Activated CD4-positive, alpha-beta T cell treated with anti-CD3 and anti-CD28 coated beads, Interleukin-2, amount 10 ng/mL, durations not matched to agents 7 days and 5 days (primary cell): ENCODE results near the gene ZDHHC23. TPM values are rescaled to one million over a fixed set of nuclear protein-coding genes. Genes with fewer than 3 reads are reported as not detected.

Experiments
- CTCF ChIA-PET: fragments of 350-600 bp; sonication (Branson Sonifier 250); formaldehyde crosslinking; loops from one replicate; lab custom pipeline; 2021; ENCODE audit warnings: antibody characterized with exemption; lab: Charles Lee
- POLR2A ChIA-PET: fragments of 350-600 bp; sonication (Branson Sonifier 250); formaldehyde crosslinking; loops from one replicate; lab custom pipeline; 2021; ENCODE audit warnings: antibody characterized with exemption; lab: Charles Lee
- DNase-seq: peaks from one replicate; pipeline ENCODE4 v3.0.0-alpha.2; 2020
- H3K27ac Mint-ChIP-seq: one replicate; pipeline ENCODE4 v1.8.0; 2021; ENCODE audit warnings: mild to moderate bottlenecking, moderate library complexity, mixed read lengths
- H3K27me3 Mint-ChIP-seq: one replicate; pipeline ENCODE4 v1.8.0; 2021; ENCODE audit warnings: mixed read lengths
- H3K36me3 Mint-ChIP-seq: one replicate; pipeline ENCODE4 v1.8.0; 2021; ENCODE audit warnings: low read depth, mixed read lengths
- H3K4me1 Mint-ChIP-seq: one replicate; pipeline ENCODE4 v1.8.0; 2021; ENCODE audit warnings: mixed read lengths
- H3K4me3 Mint-ChIP-seq: one replicate; pipeline ENCODE4 v1.8.0; 2021; ENCODE audit warnings: mild to moderate bottlenecking, moderate library complexity, mixed read lengths
- H3K9me3 Mint-ChIP-seq: one replicate; pipeline ENCODE4 v1.8.0; 2021; ENCODE audit warnings: mixed read lengths
- total RNA-seq, 2 experiments: library from RNA; stranded (reverse); gene quantifications; one replicate each; pipeline ENCODE4 v1.2.3, GENCODE V29; 2021

Gene ZDHHC23, protein sequence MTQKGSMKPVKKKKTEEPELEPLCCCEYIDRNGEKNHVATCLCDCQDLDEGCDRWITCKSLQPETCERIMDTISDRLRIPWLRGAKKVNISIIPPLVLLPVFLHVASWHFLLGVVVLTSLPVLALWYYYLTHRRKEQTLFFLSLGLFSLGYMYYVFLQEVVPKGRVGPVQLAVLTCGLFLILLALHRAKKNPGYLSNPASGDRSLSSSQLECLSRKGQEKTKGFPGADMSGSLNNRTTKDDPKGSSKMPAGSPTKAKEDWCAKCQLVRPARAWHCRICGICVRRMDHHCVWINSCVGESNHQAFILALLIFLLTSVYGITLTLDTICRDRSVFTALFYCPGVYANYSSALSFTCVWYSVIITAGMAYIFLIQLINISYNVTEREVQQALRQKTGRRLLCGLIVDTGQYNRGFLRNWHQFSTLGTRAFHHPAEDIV
- 1 to 10 TPM; 2.8 to 3.3 TPM for total RNA-seq

DNA sequence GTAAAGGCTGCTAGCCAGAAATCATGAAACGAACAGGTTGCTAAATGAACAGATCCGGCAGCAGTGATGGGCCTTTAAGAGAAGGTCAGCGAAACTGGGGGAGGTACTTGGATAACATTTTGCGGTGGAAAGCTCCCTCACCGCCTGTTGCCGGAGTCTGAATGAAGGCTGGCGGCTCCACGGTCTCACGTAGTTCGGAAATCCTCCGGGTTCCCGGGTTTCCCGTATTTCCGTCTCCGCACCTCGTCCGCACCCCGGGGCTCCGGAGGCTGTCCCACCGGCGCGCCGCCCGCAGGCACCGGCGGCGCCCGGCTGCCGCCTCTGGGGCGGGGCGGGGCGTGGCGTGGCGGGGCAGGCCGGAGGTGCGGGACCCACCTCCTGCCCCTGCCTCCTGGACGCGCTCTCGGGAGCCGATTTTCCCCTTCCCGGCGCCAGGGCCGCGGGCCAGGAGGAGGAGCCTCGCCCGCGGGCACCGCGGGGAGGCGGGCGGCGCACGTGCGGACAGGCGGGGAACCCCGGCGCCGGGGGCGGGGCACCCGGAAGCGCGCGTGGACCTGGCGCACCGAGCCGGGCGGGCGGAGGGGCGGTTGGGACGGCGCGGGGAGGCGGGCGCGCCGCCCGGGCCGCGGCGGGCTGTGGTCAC, at the start of gene ZDHHC23:
TSS of gene ZDHHC23 (plus strand) at position 642 of the 643 bp plus-strand sequence. CDS start 790 bp downstream, outside the sequence.
- Mint-ChIP-seq H3K27ac (peak within 1 kb of the TSS; percentile 26), H3K36me3 (no peaks in the 10 kb centered on the region), H3K4me1 (peaks cover 14% of the 10 kb centered on the region), H3K27me3 (peaks cover 46% of the 10 kb centered on the region), H3K4me3 (peak within 1 kb of the TSS; percentile 78), H3K9me3 (no peaks in the 10 kb centered on the region)
- POLR2A ChIA-PET, result no interaction called here
- peak; percentile 58 for DNase-seq
- CTCF ChIA-PET, result no interaction called here

DNA sequence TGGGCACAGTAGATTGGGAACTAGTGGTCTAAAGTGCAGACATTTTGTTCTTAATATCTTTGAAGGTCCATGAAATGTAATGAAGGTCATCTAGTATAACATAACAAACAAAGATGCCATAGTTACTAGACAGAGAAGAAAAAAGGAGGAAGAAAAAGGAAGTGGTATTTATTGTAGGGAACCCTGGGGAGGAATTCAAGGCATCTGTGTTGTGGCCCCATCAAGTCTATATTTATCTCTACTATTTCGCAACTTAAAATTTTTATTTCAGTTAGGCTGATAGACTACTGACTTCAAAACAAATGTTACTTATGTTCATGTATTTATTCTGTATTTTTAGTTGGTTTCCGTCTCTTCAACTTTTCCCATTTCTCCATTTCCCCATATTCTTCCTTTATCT, 48.9 kb upstream of the ZDHHC23 start:
- peaks cover 4% of the 10 kb centered on the region for H3K27me3 Mint-ChIP-seq
- H3K9me3 Mint-ChIP-seq, result no peaks in the 10 kb centered on the region
- POLR2A ChIA-PET, result no interaction called here

DNA sequence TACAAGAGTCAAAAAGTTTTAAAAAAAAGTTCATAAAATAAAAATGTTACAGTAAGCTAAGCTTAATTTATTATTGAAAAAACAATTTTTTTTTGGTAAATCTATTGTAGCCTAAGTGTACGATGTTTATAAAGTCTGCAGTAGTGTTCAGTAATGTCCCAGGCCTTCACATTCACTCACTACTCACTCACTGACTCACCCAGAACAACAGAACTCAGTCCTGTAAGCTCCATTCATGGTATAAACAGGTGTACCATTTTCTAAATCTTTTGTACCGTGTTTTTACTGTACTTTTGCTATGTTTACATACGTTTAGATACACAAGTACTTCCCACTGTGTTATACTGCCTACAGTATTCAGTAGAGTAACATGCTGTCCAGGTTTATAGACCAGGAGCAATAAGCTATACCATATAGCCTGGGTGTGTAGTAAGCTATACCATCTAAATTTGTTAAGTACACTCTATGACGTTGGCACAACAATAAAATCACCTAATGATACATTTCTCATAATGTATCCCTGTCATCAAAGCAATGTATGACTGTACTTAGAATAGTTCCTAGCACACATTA, 41.2 kb upstream of the ZDHHC23 start:
- no peaks in the 10 kb centered on the region for H3K4me1 Mint-ChIP-seq
- no peak overlapping the region for H3K4me3 Mint-ChIP-seq
- no peaks in the 10 kb centered on the region for H3K36me3 Mint-ChIP-seq
- POLR2A ChIA-PET, result no interaction called here
- CTCF ChIA-PET, result no interaction called here
- peaks cover 2% of the 10 kb centered on the region for H3K27me3 Mint-ChIP-seq
- H3K9me3 Mint-ChIP-seq, result no peaks in the 10 kb centered on the region
- DNase-seq, result no peak
- H3K27ac Mint-ChIP-seq, result no peak overlapping the region

More for the DNA sequence above, 48.9 kb upstream of the ZDHHC23 start:
- H3K36me3 Mint-ChIP-seq, result no peaks in the 10 kb centered on the region
- no peak overlapping the region for H3K27ac Mint-ChIP-seq
- peaks cover 4% of the 10 kb centered on the region for H3K4me1 Mint-ChIP-seq
- DNase-seq, result no peak
- H3K4me3 Mint-ChIP-seq, result no peak overlapping the region
- CTCF ChIA-PET, result no interaction called here

DNA sequence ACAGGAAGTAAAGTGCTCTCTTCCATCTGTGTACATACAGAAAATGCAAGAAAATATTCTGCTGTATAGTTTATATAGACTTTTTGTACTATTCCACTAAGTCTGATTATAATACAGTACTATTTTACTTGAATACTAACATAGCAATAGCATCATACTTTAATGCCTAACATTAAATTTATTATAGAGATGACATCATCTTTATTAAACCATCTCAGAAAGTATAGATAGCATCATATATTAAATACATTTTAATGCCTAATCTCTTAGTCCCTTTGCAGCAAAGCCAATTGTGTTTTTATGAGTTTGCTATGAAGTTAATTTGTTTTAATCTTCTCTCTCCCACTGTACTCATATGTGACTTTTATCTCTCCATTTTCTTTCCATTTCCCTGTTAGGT, 39.7 kb upstream of the ZDHHC23 start:
- peaks cover 9% of the 10 kb centered on the region for H3K4me1 Mint-ChIP-seq
- POLR2A ChIA-PET, result no interaction called here
- H3K27ac Mint-ChIP-seq, result no peak overlapping the region
- H3K4me3 Mint-ChIP-seq, result no peak overlapping the region
- CTCF ChIA-PET, result interaction anchor here (1.2 kb wide), 1 partner anchor 17 kb away, joined by 3 read pairs; no protein-coding TSS in a partner anchor
- no peaks in the 10 kb centered on the region for H3K9me3 Mint-ChIP-seq
- no peak for DNase-seq
- no peaks in the 10 kb centered on the region for H3K27me3 Mint-ChIP-seq
- no peaks in the 10 kb centered on the region for H3K36me3 Mint-ChIP-seq

DNA sequence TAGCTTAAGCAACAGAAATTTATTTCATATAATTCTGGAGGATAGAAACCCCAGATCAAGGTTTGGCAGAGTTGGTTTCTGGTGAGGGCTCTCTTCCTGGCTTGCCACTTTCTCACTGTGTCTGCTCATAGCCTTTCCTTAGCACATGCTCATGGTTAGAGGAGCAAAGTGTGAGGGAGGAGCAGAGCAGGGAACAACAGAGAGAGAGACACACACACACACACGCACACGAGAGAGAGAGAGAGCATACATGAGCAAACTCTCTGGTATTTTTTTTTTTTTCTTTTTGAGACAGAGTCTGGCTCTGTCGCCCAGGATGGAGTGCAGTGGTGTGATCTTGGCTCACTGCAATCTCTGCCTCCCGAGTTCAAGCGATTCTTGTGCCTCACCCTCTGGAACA, 36.8 kb upstream of the ZDHHC23 start:
- ChIA-PET CTCF (no interaction called here), POLR2A (interaction anchor here (0.7 kb wide), 1 partner anchor 9 kb away, joined by 4 read pairs; no protein-coding TSS in a partner anchor)
- peaks cover 9% of the 10 kb centered on the region for H3K4me1 Mint-ChIP-seq
- H3K4me3 Mint-ChIP-seq, result no peak overlapping the region
- DNase-seq, result no peak
- H3K27ac Mint-ChIP-seq, result no peak overlapping the region
- no peaks in the 10 kb centered on the region for H3K27me3 Mint-ChIP-seq
- no peaks in the 10 kb centered on the region for H3K36me3 Mint-ChIP-seq
- no peaks in the 10 kb centered on the region for H3K9me3 Mint-ChIP-seq

DNA sequence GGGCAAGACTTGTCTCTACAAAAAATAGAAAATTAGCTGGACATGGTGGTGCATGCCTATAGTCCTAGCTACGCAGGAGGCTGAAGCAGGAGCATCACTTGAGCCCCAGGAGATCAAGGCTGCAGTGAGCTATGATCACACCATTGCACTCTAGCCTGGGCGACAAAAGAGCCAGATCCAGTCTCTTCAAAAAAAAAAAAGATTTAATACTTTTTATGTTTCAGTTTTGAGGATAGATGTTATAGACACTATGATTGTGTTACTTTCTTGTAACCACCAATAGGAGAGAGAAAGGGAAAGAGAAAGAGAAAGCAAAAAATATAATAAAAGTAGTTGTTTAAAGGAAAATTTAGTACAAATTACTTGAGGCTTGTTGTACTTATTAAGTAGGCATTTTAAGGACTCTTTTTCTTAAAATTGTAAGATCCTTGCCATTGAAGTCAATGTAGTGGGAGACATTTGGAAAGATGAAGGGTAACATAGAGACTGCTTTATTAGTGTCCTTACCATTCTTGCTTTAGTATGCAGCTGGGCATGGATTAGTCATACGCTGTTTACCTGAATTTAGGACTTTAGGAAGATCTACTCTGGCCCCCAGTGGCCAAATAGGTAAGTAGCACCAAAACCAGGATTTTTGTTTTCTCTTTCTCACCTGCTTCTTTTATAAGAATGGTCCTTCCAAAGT, 35.1 kb upstream of the ZDHHC23 start:
- CTCF ChIA-PET, result interaction anchor here (0.6 to 1.5 kb wide), 5 partner anchors 11 to 524 kb away, joined by 3 to 8 read pairs (median 4); partner anchors contain the start of gene GRAMD1C
- Mint-ChIP-seq H3K4me1 (peaks cover 9% of the 10 kb centered on the region), H3K9me3 (no peaks in the 10 kb centered on the region), H3K27ac (peak overlapping the region; percentile 79), H3K36me3 (no peaks in the 10 kb centered on the region), H3K27me3 (no peaks in the 10 kb centered on the region), H3K4me3 (peak overlapping the region; percentile 51)
- peak; percentile 53 for DNase-seq
- POLR2A ChIA-PET, result interaction anchor here (0.7 kb wide), 1 partner anchor 10 kb away, joined by 10 read pairs; no protein-coding TSS in a partner anchor

DNA sequence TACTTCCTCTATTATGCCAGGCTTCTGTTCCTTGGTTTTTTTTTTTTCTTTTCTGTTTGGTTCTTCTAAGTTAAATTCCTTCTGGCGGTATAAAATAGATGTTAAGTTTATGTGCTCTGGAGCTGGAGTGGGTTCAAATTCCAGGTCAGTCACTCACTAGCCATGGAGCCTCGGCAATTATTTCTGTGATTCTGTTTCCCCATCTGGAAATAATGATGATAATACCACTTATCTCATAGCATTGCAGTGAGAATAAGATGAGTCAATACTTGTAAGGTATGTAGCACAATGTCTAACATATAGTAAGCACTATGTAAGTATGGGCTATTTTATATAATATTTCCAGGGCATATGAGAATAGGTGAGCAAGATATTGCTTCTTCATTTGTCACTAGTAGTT, 33.2 kb upstream of the ZDHHC23 start:
- ChIA-PET POLR2A (no interaction called here), CTCF (no interaction called here)
- H3K27ac Mint-ChIP-seq, result no peak overlapping the region
- DNase-seq, result no peak
- peaks cover 9% of the 10 kb centered on the region for H3K4me1 Mint-ChIP-seq
- H3K4me3 Mint-ChIP-seq, result no peak overlapping the region
- H3K9me3 Mint-ChIP-seq, result no peaks in the 10 kb centered on the region
- H3K36me3 Mint-ChIP-seq, result no peaks in the 10 kb centered on the region
- H3K27me3 Mint-ChIP-seq, result no peaks in the 10 kb centered on the region

DNA sequence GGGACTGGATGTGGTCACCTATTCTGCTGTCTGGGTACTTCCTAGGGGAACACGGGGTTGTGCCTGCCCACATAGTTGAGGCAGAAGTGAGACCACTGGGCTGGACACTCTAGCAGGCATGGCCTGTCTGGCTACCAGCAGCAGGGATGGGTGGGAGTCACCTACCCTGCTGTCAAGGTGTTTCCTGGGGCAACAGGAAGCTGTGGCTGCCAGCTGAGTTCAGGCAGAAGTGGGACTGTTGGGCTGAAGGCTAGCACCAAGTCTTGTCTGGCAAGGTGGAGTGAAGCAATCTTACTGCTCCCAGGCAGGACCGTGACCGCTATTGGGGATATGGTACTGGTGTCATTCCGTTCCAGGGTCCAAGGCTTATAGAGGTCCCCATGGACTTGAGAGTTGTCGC, 20.3 kb upstream of the ZDHHC23 start:
- peaks cover 24% of the 10 kb centered on the region for H3K9me3 Mint-ChIP-seq
- no peak overlapping the region for H3K4me3 Mint-ChIP-seq
- peaks cover 12% of the 10 kb centered on the region for H3K36me3 Mint-ChIP-seq
- no peak for DNase-seq
- ChIA-PET CTCF (no interaction called here), POLR2A (interaction anchor here (0.6 kb wide), 1 partner anchor 337 kb away, joined by 3 read pairs; no protein-coding TSS in a partner anchor)
- H3K4me1 Mint-ChIP-seq, result peaks cover 2% of the 10 kb centered on the region
- no peak overlapping the region for H3K27ac Mint-ChIP-seq
- peaks cover 38% of the 10 kb centered on the region for H3K27me3 Mint-ChIP-seq

DNA sequence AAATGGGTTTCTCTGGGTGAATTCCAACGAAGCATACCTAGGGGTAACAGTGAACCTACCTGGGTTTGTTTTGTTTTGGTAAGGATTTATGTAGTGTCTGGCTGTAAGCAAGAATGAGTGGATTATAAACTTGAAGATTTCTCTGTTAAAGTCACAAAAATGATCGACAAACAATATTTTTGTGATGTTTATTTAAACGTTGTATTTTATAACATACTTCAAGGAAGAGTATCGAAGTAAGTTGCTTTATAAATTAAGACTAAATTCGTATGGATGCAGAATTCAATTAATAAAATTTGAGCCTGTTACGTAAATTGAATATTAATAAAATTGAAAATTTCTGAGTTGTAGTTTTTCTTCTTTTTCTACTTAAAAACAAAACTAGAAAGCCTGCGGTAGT, 982 bp upstream of the ZDHHC23 start:
- Mint-ChIP-seq H3K27ac (no peak overlapping the region), H3K4me1 (peaks cover 14% of the 10 kb centered on the region), H3K4me3 (peak overlapping the region; percentile 78), H3K36me3 (no peaks in the 10 kb centered on the region), H3K27me3 (peaks cover 49% of the 10 kb centered on the region), H3K9me3 (no peaks in the 10 kb centered on the region)
- no peak for DNase-seq
- ChIA-PET CTCF (no interaction called here), POLR2A (no interaction called here)

DNA sequence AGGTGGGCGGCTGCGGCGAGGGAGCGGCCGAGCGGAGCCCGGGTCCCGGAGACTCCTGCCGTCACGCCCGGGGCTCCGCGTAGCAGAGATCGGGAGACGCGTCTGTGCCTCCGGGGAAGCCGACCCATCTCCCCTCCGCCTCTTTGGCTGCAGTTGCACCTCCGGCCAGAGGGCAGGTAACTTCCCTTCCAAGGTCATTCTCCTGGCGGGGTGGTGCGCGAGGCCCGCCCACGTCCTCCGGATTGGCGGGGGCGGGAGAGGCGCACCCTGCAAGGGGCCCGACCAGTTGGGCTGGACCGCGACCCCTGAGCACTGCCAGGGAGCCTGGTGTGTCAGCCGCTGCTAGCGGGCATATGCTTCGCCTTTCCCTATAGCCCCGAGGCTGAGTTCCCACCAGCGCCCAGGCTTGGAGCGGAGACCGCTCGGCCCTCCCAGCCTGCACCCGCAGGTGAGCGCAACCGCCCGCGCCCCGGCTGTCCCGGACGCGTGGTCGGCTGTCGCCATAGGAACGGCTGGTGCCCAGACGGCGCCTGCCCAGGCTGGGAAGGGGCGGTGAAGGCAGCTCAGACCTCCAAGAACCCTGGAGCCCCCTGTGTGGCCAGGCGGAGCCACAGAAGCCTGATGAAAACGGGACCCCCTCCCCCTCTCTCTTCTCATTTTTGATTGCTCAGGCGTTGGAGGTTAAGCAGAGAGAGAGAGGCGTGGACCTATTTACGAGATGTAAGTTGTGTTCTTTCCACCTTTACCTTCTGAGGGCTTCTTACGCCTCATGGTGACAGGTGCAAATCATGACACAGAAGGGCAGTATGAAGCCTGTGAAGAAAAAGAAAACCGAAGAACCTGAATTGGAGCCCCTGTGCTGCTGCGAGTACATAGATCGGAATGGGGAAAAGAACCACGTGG, 453 bp downstream of the ZDHHC23 start:
- Mint-ChIP-seq H3K4me3 (peak overlapping the region; percentile 66), H3K27me3 (peaks cover 38% of the 10 kb centered on the region), H3K36me3 (no peaks in the 10 kb centered on the region), H3K4me1 (peaks cover 18% of the 10 kb centered on the region), H3K27ac (no peak overlapping the region), H3K9me3 (no peaks in the 10 kb centered on the region)
- CTCF ChIA-PET, result no interaction called here
- POLR2A ChIA-PET, result no interaction called here
- DNase-seq, result no peak

DNA sequence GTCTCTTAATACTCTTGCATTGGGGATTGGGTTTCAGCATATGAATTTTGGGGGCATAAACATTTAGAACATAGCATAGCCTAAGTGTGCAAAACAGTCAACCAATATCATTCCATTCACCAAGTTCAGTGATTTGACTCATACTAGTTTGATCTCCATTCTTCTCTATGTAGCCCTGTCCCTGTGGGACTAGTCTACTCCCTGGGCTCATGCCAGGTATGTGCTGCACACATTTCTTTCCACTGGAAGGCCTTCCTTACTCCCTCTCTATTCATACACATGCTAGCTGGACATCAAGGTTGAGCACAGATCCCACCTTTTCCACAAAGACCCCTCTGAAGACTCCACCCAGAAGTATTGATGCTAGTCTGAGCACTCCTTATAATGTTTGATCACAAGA, 5.1 kb downstream of the ZDHHC23 start:
- no peak for DNase-seq
- ChIA-PET CTCF (interaction anchor here (0.5 kb wide), 1 partner anchor 240 kb away, joined by 3 read pairs; no protein-coding TSS in a partner anchor), POLR2A (no interaction called here)
- peaks cover 26% of the 10 kb centered on the region for H3K4me1 Mint-ChIP-seq
- H3K36me3 Mint-ChIP-seq, result no peaks in the 10 kb centered on the region
- peaks cover 12% of the 10 kb centered on the region for H3K27me3 Mint-ChIP-seq
- H3K4me3 Mint-ChIP-seq, result no peak overlapping the region
- H3K27ac Mint-ChIP-seq, result no peak overlapping the region
- H3K9me3 Mint-ChIP-seq, result no peaks in the 10 kb centered on the region
